Measurements from ENCODE around the gene CTNNA3.

The CTNNA3 gene

GRCh38 chr10:66805612-66806011 lies 890.4 kb downstream of the CTNNA3 start:
- DNase-seq (ENCODE audit: low read depth) = no peak

GRCh38 chr10:66804962-66805361 lies 891.0 kb downstream of the CTNNA3 start:
- no peak for DNase-seq (ENCODE audit: low read depth)

- no peak for DNase-seq (ENCODE audit: low read depth)
Measured at GRCh38 chr10:66803174-66803573, 892.8 kb downstream of the CTNNA3 start.

- no peak for DNase-seq (ENCODE audit: low read depth)
Measured at GRCh38 chr10:66799474-66799873, 896.5 kb downstream of the CTNNA3 start.

GRCh38 chr10:66795866-66796265 lies 900.1 kb downstream of the CTNNA3 start:
- no peak for DNase-seq (ENCODE audit: low read depth)

GRCh38 chr10:66792441-66792840 lies 903.6 kb downstream of the CTNNA3 start:
- DNase-seq (ENCODE audit: low read depth) = no peak

- DNase-seq (ENCODE audit: low read depth) = no peak
Measured at GRCh38 chr10:66788178-66788987, 907.6 kb downstream of the CTNNA3 start.

GRCh38 chr10:66786709-66787108 lies 909.3 kb downstream of the CTNNA3 start:
- DNase-seq (ENCODE audit: low read depth) = no peak

GRCh38 chr10:66784770-66785169 lies 911.2 kb downstream of the CTNNA3 start:
- no peak for DNase-seq (ENCODE audit: low read depth)

GRCh38 chr10:66783316-66783715 lies 912.7 kb downstream of the CTNNA3 start:
- DNase-seq (ENCODE audit: low read depth) = no peak

- DNase-seq (ENCODE audit: low read depth) = no peak
Measured at GRCh38 chr10:66782776-66783175, 913.2 kb downstream of the CTNNA3 start.

GRCh38 chr10:66782144-66782543 lies 913.9 kb downstream of the CTNNA3 start:
- no peak for DNase-seq (ENCODE audit: low read depth)

- DNase-seq (ENCODE audit: low read depth) = no peak
Measured at GRCh38 chr10:66780796-66781195, 915.2 kb downstream of the CTNNA3 start.

- no peak for DNase-seq (ENCODE audit: low read depth)
Measured at GRCh38 chr10:66778351-66778750, 917.6 kb downstream of the CTNNA3 start.

GRCh38 chr10:66777665-66778064 lies 918.3 kb downstream of the CTNNA3 start:
- DNase-seq (ENCODE audit: low read depth) = no peak

- DNase-seq (ENCODE audit: low read depth) = no peak
Measured at GRCh38 chr10:66773472-66773817, 922.5 kb downstream of the CTNNA3 start.

GRCh38 chr10:66772548-66773471 lies 923.2 kb downstream of the CTNNA3 start:
- DNase-seq (ENCODE audit: low read depth) = no peak

GRCh38 chr10:66767707-66768106 lies 928.3 kb downstream of the CTNNA3 start:
- no peak for DNase-seq (ENCODE audit: low read depth)

- no peak for DNase-seq (ENCODE audit: low read depth)
Measured at GRCh38 chr10:66762218-66762729, 933.7 kb downstream of the CTNNA3 start.

- DNase-seq (ENCODE audit: low read depth) = no peak
Measured at GRCh38 chr10:66760941-66761340, 935.1 kb downstream of the CTNNA3 start.

GRCh38 chr10:66755474-66755873 lies 940.5 kb downstream of the CTNNA3 start:
- DNase-seq (ENCODE audit: low read depth) = no peak

GRCh38 chr10:66752714-66753113 lies 943.3 kb downstream of the CTNNA3 start:
- no peak for DNase-seq (ENCODE audit: low read depth)

GRCh38 chr10:66748217-66748616 lies 947.8 kb downstream of the CTNNA3 start:
- no peak for DNase-seq (ENCODE audit: low read depth)
